ENCODE measurements around the gene ACOXL. TPM values are rescaled to one million over a fixed set of nuclear protein-coding genes. Genes with fewer than 3 reads are reported as not detected.

ACOXL gene
- total and polyA plus RNA-seq, 12 donors: 0.05 to 0.19 (median 0.12) TPM; not detected in 8

DNA sequence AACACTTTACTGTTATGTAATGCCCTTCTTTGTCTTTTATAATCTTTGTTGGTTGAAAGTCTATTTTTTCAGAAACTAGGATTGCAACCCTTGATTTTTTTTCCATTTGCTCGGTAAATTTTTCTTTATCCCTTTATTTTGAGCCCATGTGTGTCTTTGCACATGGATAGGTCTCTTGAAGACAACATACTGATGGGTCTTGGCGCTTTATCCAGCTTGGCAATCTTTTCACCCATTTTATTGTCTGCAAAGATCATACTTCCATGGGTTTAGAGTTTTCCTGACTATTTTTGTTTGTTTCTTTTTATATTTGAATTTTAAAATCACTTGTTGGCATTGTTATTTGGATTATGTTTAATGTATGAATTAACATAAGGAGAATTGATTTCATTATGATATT, 27.0 kb downstream of the ACOXL start:
- TF ChIP-seq, protein P1, sequence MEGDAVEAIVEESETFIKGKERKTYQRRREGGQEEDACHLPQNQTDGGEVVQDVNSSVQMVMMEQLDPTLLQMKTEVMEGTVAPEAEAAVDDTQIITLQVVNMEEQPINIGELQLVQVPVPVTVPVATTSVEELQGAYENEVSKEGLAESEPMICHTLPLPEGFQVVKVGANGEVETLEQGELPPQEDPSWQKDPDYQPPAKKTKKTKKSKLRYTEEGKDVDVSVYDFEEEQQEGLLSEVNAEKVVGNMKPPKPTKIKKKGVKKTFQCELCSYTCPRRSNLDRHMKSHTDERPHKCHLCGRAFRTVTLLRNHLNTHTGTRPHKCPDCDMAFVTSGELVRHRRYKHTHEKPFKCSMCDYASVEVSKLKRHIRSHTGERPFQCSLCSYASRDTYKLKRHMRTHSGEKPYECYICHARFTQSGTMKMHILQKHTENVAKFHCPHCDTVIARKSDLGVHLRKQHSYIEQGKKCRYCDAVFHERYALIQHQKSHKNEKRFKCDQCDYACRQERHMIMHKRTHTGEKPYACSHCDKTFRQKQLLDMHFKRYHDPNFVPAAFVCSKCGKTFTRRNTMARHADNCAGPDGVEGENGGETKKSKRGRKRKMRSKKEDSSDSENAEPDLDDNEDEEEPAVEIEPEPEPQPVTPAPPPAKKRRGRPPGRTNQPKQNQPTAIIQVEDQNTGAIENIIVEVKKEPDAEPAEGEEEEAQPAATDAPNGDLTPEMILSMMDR (IDR thresholded peaks at IDR 0.05): no peak
- no peak for TF ChIP-seq POLR2A (IDR thresholded peaks at IDR 0.05)
- intact Hi-C loops (cut with DNase I): no loop called here
- H3K27ac ChIP-seq: no peak overlapping the region
- no peaks in the 10 kb centered on the region for H3K36me3 ChIP-seq (replicated peaks in 1 of 2)
- 86 to 94% (median 90%) methylated on average over 2 of the region's 2 CpGs for WGBS, 4 donors
- H3K9me3 ChIP-seq (replicated peaks in 1 of 3): peaks cover 0 to 5% (median 0%) of the 10 kb centered on the region in 3 donors
- H3K4me3 ChIP-seq: no peak overlapping the region
- no peaks in the 10 kb centered on the region for H3K27me3 ChIP-seq
- H3K4me1 ChIP-seq (replicated peaks in 1 of 2): no peaks in the 10 kb centered on the region
- no peak for DNase-seq

DNA sequence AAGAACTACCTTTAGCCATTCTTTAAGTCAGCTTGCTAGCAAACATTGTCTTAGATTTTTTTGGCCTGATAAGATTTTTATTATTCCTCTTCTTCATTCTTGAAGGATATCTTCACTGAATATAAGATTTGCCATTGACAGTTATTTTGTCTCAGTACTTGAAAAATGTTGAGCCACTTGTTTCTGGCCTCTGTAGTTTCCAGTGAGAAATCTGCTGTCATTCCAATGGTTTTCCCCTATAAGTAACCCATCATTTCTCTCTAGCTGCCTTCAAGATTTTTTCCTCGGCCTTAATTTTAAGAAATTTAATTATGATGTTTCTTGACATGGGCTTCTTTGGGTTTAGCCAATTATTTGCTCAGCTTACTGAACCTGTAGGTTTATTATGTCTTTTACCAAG, 32.6 kb downstream of the ACOXL start:
- no peaks in the 10 kb centered on the region for H3K27me3 ChIP-seq
- DNase-seq: no peak
- H3K36me3 ChIP-seq (replicated peaks in 1 of 2): no peaks in the 10 kb centered on the region
- TF ChIP-seq POLR2A (IDR thresholded peaks at IDR 0.05): no peak
- TF ChIP-seq, protein P1 (IDR thresholded peaks at IDR 0.05): no peak
- H3K4me1 ChIP-seq (replicated peaks in 1 of 2): no peaks in the 10 kb centered on the region
- 79 to 97% (median 91%) methylated on average over 1 of the region's 1 CpG for WGBS, 4 donors
- no peak overlapping the region for H3K27ac ChIP-seq
- no peaks in the 10 kb centered on the region for H3K9me3 ChIP-seq (replicated peaks in 1 of 3)
- H3K4me3 ChIP-seq: no peak overlapping the region
- intact Hi-C loops (cut with DNase I): no loop called here

DNA sequence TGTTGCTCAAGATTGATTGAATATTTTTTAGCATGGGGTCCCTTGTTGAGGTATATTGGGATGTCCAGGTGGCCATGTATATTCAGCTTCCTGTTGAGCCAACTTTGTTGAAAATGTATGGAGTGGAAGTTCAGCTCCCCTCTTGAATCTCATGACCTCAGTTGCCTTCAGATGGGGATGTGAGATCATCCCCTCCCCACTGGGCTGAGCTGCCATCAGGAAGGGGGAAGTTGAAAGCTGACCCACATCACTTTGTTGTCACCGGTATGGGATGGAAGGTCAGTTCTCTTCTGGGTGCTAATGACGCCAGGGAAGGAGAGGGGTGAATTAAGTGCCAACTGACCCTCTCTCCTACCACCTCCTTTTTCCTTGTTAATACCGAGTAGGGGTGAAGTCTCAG, 33.9 kb downstream of the ACOXL start:
- Histone ChIP-seq H3K27me3 (no peaks in the 10 kb centered on the region), H3K36me3 (replicated peaks in 1 of 2) (no peaks in the 10 kb centered on the region), H3K4me1 (replicated peaks in 1 of 2) (no peaks in the 10 kb centered on the region), H3K27ac (no peak overlapping the region), H3K9me3 (replicated peaks in 1 of 3) (no peaks in the 10 kb centered on the region), H3K4me3 (no peak overlapping the region)
- DNase-seq: no peak
- WGBS, 4 donors: 48 to 57% (median 55%) methylated on average over 3 of the region's 3 CpGs
- intact Hi-C loops (cut with DNase I): no loop called here
- TF ChIP-seq, protein P1 (IDR thresholded peaks at IDR 0.05): no peak
- TF ChIP-seq POLR2A (IDR thresholded peaks at IDR 0.05): no peak

- no peaks in the 10 kb centered on the region for H3K9me3 ChIP-seq (replicated peaks in 1 of 3)
- H3K36me3 ChIP-seq (replicated peaks in 1 of 2): no peaks in the 10 kb centered on the region
- no peaks in the 10 kb centered on the region for H3K27me3 ChIP-seq
- H3K27ac ChIP-seq: no peak overlapping the region
- WGBS, 4 donors: 85 to 90% (median 87%) methylated on average over 10 of the region's 10 CpGs
- TF ChIP-seq, protein P1 (IDR thresholded peaks at IDR 0.05): no peak
- TF ChIP-seq POLR2A (IDR thresholded peaks at IDR 0.05): no peak
- no peak for DNase-seq
- peaks cover 0 to 4% of the 10 kb centered on the region in 2 donors for H3K4me1 ChIP-seq (replicated peaks in 1 of 2)
- intact Hi-C loops (cut with DNase I): no loop called here
- H3K4me3 ChIP-seq: no peak overlapping the region
These were observed 36.2 kb downstream of the ACOXL start for GRCh38 chr2:110768591-110768990.
